T47D (cell line): Measurements from ENCODE around the gene BCAS1.

Experiments used
- DNase-seq, 2 experiments: peaks; one replicate each; pipeline versions ENCODE4 v3.0.0 to v3.0.0-alpha.2; 2011 to 2012; ENCODE audit warnings: low read depth in 1 of 2, low spot score in 1 of 2
- JUND ChIP-seq: IDR thresholded peaks from 2 replicates; pipeline ENCODE4 v1.6.1; 2012; ENCODE audit warnings: low read depth
- in situ Hi-C: cut with HindIII; loops from 2 replicates; pipeline ENCODE4 v1.10.0; 2016; ENCODE audit warnings: low sequenced_read_pairs, low pct_unique_long_range_greater_than_20kb

Gene BCAS1

GRCh38 chr20:53925651-53926401 is 144.6 kb downstream of the BCAS1 start:
- no peak for DNase-seq
- no peak for TF ChIP-seq JUND
- in situ Hi-C loops: no loop called here

- in situ Hi-C loops: loop anchor here (25.0 kb wide), 1 partner anchor 161 kb away; no protein-coding TSS in a partner anchor
- no peak for TF ChIP-seq JUND
- no peak for DNase-seq
These were observed 146.6 kb downstream of the BCAS1 start for GRCh38 chr20:53923566-53924369.

GRCh38 chr20:53922901-53923314 is 147.5 kb downstream of the BCAS1 start:
- in situ Hi-C loops: loop anchor here (25.0 kb wide), 1 partner anchor 161 kb away; no protein-coding TSS in a partner anchor
- no peak for DNase-seq
- no peak for TF ChIP-seq JUND

- DNase-seq: peak in 1 of 2 experiments; percentile 50
- TF ChIP-seq JUND: no peak
- in situ Hi-C loops: loop anchor here (25.0 kb wide), 1 partner anchor 159 kb away; no protein-coding TSS in a partner anchor
These were observed 148.9 kb downstream of the BCAS1 start for GRCh38 chr20:53921443-53921973.

GRCh38 chr20:53920647-53921245 is 149.6 kb downstream of the BCAS1 start:
- no peak for TF ChIP-seq JUND
- in situ Hi-C loops: loop anchor here (25.0 kb wide), 1 partner anchor 158 kb away; no protein-coding TSS in a partner anchor
- DNase-seq: no peak

- TF ChIP-seq JUND: no peak
- in situ Hi-C loops: loop anchor here (25.0 kb wide), 1 partner anchor 158 kb away; no protein-coding TSS in a partner anchor
- DNase-seq: no peak
These were observed 150.5 kb downstream of the BCAS1 start for GRCh38 chr20:53919886-53920285.

GRCh38 chr20:53918949-53919361 is 151.4 kb downstream of the BCAS1 start:
- peak in 1 of 2 experiments; percentile 55 for DNase-seq
- TF ChIP-seq JUND: no peak
- in situ Hi-C loops: loop anchor here (25.0 kb wide), 1 partner anchor 157 kb away; no protein-coding TSS in a partner anchor

- in situ Hi-C loops: loop anchor here (25.0 kb wide), 1 partner anchor 156 kb away; no protein-coding TSS in a partner anchor
- no peak for TF ChIP-seq JUND
- DNase-seq: no peak
These were observed 152.4 kb downstream of the BCAS1 start for GRCh38 chr20:53918020-53918311.

GRCh38 chr20:53917145-53918019 is 153.0 kb downstream of the BCAS1 start:
- in situ Hi-C loops: loop anchor here (25.0 kb wide), 1 partner anchor 155 kb away; no protein-coding TSS in a partner anchor
- DNase-seq: peak in 1 of 2 experiments; percentile 39
- no peak for TF ChIP-seq JUND

GRCh38 chr20:53916173-53916512 is 154.3 kb downstream of the BCAS1 start:
- TF ChIP-seq JUND: no peak
- DNase-seq: no peak
- in situ Hi-C loops: loop anchor here (25.0 kb wide), 1 partner anchor 154 kb away; no protein-coding TSS in a partner anchor

GRCh38 chr20:53915446-53916172 is 154.8 kb downstream of the BCAS1 start:
- DNase-seq: peak; percentile 85 to 93
- no peak for TF ChIP-seq JUND
- in situ Hi-C loops: loop anchor here (25.0 kb wide), 1 partner anchor 153 kb away; no protein-coding TSS in a partner anchor
